RWPE1 (cell line): ENCODE results near the gene PRXL2A.
A peak's percentile ranks its signal among the peaks of the same experiment; 100 is the strongest.
"Not testable (repeated sequence)": the region's sequence is repeated elsewhere in the genome, so short reads cannot be mapped to it uniquely, and the experiment has no call there.

Source experiments
- CTCF ChIA-PET: fragments of 350-600 bp; sonication (Branson Sonifier 250); formaldehyde crosslinking; extraction: SDS; loops from one replicate; lab custom pipeline; 2021; lab: Yijun Ruan, JAX
- POLR2A ChIA-PET: fragments of 400-600 bp; formaldehyde crosslinking; extraction: SDS; loops from one replicate; lab custom pipeline; 2020; ENCODE audit warnings: antibody characterized with exemption; ENCODE audit not compliant: low non-redundant PET; lab: Yijun Ruan, JAX
- DNase-seq: peaks from one replicate; pipeline ENCODE4 v3.0.0; 2012; ENCODE audit warnings: low spot score
- H3K27ac ChIP-seq: fragments of 450-650 bp; 2 replicates; pipeline ENCODE4 v1.5.1; 2017
- TF ChIP-seq, protein P1 (sequence below): fragments of 450-650 bp; conservative IDR thresholded peaks from 2 replicates; pipeline ENCODE4 v1.5.1; 2017; ENCODE audit warnings: low read depth, mild to moderate bottlenecking

The PRXL2A gene

GRCh38 chr10:80474941-80475340 lies 66.6 kb downstream of the PRXL2A start:
- POLR2A ChIA-PET: no interaction called here
- TF ChIP-seq, protein P1, sequence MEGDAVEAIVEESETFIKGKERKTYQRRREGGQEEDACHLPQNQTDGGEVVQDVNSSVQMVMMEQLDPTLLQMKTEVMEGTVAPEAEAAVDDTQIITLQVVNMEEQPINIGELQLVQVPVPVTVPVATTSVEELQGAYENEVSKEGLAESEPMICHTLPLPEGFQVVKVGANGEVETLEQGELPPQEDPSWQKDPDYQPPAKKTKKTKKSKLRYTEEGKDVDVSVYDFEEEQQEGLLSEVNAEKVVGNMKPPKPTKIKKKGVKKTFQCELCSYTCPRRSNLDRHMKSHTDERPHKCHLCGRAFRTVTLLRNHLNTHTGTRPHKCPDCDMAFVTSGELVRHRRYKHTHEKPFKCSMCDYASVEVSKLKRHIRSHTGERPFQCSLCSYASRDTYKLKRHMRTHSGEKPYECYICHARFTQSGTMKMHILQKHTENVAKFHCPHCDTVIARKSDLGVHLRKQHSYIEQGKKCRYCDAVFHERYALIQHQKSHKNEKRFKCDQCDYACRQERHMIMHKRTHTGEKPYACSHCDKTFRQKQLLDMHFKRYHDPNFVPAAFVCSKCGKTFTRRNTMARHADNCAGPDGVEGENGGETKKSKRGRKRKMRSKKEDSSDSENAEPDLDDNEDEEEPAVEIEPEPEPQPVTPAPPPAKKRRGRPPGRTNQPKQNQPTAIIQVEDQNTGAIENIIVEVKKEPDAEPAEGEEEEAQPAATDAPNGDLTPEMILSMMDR: no peak
- H3K27ac ChIP-seq: peak overlapping the region; percentile 97
- CTCF ChIA-PET: interaction anchor here (1.3 kb wide), 1 partner anchor 16 kb away, joined by 4 read pairs; no protein-coding TSS in a partner anchor
- DNase-seq: no peak

DNA sequence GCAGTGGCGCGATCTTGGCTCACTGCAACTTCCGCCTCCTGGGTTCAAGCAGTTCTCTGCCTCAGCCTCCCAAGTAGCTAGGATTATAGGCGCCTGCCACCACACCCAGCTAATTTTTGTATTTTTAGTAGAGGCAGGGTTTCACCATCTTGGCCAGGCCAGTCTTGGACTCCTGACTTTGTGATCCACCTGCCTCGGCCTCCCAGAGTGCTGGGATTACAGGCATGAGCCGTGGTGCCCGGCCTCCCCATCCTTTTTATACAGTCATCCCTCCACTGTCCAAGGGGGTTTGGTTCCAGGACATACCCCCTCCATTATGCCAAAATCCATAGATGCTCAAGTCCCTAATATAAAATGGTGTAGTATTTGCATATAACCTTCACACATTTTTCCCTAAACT lies 67.3 kb downstream of the PRXL2A start:
- CTCF ChIA-PET, POLR2A ChIA-PET: not testable (repeated sequence)

DNA sequence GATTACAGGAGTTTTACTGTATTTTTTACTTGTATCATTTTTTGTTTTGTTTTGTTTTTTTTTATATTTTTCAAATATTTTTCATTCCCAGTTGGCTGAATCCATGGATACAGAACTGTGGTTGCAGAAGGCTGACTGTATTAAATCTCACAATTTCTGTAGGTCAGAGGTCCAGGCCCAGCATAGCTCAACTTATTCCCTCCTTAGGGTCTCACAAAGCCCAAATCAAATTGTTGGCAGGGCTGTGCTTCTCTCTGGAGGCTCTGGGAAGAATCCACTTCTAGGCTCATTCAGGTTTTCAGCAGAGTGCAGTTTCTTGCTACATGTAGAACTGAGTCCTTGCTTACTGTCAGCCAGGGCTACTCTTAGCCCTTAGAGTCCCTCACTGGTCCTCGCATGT lies 68.3 kb downstream of the PRXL2A start:
- no peak for DNase-seq
- POLR2A ChIA-PET: no interaction called here
- CTCF ChIA-PET: interaction anchor here (0.7 kb wide), 1 partner anchor 21 kb away, joined by 4 read pairs; no protein-coding TSS in a partner anchor
- TF ChIP-seq, protein P1: no peak
- no peak overlapping the region for H3K27ac ChIP-seq

More for the DNA sequence above, 67.3 kb downstream of the PRXL2A start:
- DNase-seq: not testable (repeated sequence)
- peak overlapping the region; percentile 97; the same call in 1 of the 2 replicates for H3K27ac ChIP-seq

DNA sequence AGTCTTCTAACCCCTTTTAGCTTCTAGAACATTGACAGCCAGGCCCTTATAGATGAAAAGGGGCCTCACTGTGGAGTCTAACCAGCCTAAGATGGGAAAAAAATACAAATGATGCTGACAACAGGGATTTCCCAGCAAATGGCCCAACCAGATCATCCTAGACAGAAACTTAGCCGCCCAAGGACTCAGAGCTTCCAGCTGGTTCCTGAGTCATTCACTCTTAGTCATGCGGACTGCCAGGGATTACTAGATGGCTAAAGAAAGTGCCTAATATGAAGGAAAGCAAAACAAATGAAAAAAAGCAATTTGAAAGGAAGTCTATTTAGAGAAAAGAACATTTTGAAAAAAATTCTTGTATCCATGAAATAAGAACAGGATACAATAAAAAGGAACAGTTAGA lies 69.5 kb downstream of the PRXL2A start:
- CTCF ChIA-PET: interaction anchor here (1.3 to 1.7 kb wide), 2 partner anchors 28 to 33 kb away, joined by 3 to 6 read pairs; no protein-coding TSS in a partner anchor
- DNase-seq: peak; percentile 92
- no peak overlapping the region for H3K27ac ChIP-seq
- TF ChIP-seq, protein P1: no peak
- POLR2A ChIA-PET: no interaction called here

- POLR2A ChIA-PET, H3K27ac ChIP-seq, DNase-seq: not testable (repeated sequence)
- CTCF ChIA-PET: interaction anchor here (0.7 kb wide), 1 partner anchor 16 kb away, joined by 3 read pairs; no protein-coding TSS in a partner anchor
Observed at GRCh38 chr10:80480373-80480772, 72.0 kb downstream of the PRXL2A start.

DNA sequence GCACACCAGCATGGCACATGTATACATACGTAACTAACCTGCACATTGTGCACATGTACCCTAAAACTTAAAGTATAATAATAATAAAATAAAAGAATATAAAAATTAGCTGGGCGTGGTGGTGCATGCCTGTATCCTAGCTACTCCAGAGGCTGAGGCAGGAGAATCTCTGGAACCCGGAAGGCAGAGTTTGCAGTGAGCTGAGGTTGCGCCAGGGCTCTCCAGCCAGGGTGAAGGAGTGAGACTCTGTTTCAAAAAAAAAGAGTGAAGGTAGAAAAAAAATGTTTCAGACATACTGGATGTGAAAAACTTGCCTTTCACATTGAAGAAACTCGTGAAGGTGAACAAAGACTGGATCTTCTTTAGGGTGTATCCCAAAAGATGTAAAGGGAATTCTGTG lies 72.5 kb downstream of the PRXL2A start:
- H3K27ac ChIP-seq: no peak overlapping the region
- no peak for DNase-seq
- CTCF ChIA-PET: interaction anchor here (0.7 to 1.4 kb wide), 2 partner anchors 16 to 25 kb away, joined by 3 to 4 read pairs; no protein-coding TSS in a partner anchor
- POLR2A ChIA-PET: no interaction called here
- TF ChIP-seq, protein P1: no peak

DNA sequence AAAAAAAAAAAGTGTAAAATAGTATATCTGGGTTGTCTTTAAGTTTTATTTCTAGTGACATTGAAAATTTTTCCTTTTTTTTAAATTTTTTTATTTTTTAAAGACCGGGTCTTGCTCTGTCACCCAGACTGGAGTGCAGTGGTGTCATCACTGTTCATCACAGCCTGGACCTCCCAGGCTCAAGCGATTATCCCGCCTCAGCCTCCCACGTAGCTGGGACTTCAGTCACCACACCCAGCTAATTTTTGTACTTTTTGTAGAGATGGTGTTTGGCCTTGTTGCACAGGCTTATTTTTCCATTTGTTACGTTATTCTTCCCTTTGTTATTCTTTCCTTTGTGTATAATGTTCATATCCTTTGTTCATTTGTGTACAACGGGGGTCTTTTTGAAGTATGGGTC lies 75.9 kb downstream of the PRXL2A start:
- DNase-seq: no peak
- ChIA-PET CTCF (interaction anchor here (0.6 to 0.7 kb wide), 3 partner anchors 35 to 106 kb away, joined by 3 to 4 read pairs (median 4); no protein-coding TSS in a partner anchor), POLR2A (interaction anchor here (0.7 kb wide), 1 partner anchor 88 kb away, joined by 5 read pairs; no protein-coding TSS in a partner anchor)
- peak overlapping the region; percentile 18; the same call in 1 of the 2 replicates for H3K27ac ChIP-seq
- TF ChIP-seq, protein P1: no peak
